Measurements from ENCODE around the gene PCBD1. TPM values are rescaled to one million over a fixed set of nuclear protein-coding genes. Genes with fewer than 3 reads are reported as not detected.

PCBD1 gene
- total RNA-seq, 1 donor: 19.9 TPM

DNA sequence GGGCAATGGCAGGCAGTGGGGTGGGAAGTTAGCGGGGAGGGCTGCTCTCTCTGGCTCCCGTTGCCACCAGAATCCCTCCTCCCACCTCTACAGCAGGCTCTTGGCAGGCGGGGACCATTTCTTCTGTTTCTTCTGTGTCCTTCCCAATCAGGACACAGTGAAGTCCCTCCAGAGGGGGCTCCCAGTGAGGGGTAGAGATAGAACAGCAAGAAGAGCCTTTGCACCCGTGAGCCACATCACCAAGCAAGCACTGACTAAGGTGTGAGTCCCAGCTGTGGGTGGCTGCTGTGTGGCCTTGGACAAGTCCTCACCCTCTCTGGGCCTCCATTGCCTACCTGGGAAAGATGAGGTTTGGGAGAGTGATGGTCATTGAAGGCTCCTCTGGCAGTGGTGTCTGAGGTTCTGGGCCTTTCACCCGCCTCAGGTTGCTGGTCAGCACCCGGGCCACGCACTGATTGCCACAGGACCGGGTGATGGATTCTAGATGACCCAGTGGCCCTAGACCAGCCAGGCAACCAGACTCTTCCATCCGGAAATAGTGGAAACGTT lies 26.0 kb upstream of the PCBD1 start:
- no peaks in the 10 kb centered on the region for H3K79me2 ChIP-seq (ENCODE audit: insufficient read depth, low read length)
- H3K4me2 ChIP-seq (ENCODE audit: insufficient read depth, low read length): no peak overlapping the region
- H4K20me1 ChIP-seq (ENCODE audit: insufficient read depth, low read length): no peaks in the 10 kb centered on the region
- H2AFZ ChIP-seq (ENCODE audit: low read length): no peak overlapping the region
- no peaks in the 10 kb centered on the region for H3K36me3 ChIP-seq (ENCODE audit: insufficient read depth, low read length)
- no peak overlapping the region for H3K4me3 ChIP-seq (ENCODE audit: insufficient read depth, low read length)
- peak; percentile 74 for DNase-seq (ENCODE audit: insufficient read length, low spot score, missing footprints)
- H3K4me1 ChIP-seq (ENCODE audit: insufficient read depth, low read length): no peaks in the 10 kb centered on the region
- H3K27me3 ChIP-seq (ENCODE audit: insufficient read depth, low read length): peaks cover 10% of the 10 kb centered on the region
- H3K9me3 ChIP-seq (ENCODE audit: low read depth, low read length): no peaks in the 10 kb centered on the region
- TF ChIP-seq CTCF (IDR thresholded peaks at IDR 0.05; ENCODE audit: extremely low read depth, low read depth, low read length): no peak
- no peak overlapping the region for H3K27ac ChIP-seq (ENCODE audit: low read depth, low read length)

DNA sequence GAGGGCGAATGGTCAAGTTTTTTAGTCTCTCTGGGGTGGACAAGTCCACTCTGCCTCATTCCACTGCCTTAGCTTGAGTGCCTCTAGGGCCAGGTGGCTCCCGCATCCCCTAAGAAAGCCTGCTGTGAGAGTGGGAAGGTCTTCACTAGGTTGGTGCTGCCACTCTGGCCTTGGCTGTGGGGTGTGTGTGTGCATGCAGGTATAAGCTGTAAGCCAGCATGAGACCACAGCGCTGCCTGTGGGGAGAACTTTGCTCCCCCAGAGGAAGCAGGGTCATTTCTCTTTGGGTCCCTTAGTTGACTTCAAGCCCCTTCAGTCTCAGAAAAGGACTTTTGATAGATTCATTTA lies 25.5 kb upstream of the PCBD1 start:
- H4K20me1 ChIP-seq (ENCODE audit: insufficient read depth, low read length): no peaks in the 10 kb centered on the region
- H2AFZ ChIP-seq (ENCODE audit: low read length): no peak overlapping the region
- H3K36me3 ChIP-seq (ENCODE audit: insufficient read depth, low read length): no peaks in the 10 kb centered on the region
- TF ChIP-seq CTCF (IDR thresholded peaks at IDR 0.05; ENCODE audit: extremely low read depth, low read depth, low read length): no peak
- no peaks in the 10 kb centered on the region for H3K4me1 ChIP-seq (ENCODE audit: insufficient read depth, low read length)
- H3K4me3 ChIP-seq (ENCODE audit: insufficient read depth, low read length): no peak overlapping the region
- DNase-seq (ENCODE audit: insufficient read length, low spot score, missing footprints): peak; percentile 55
- H3K79me2 ChIP-seq (ENCODE audit: insufficient read depth, low read length): no peaks in the 10 kb centered on the region
- H3K27me3 ChIP-seq (ENCODE audit: insufficient read depth, low read length): peaks cover 16% of the 10 kb centered on the region
- no peak overlapping the region for H3K27ac ChIP-seq (ENCODE audit: low read depth, low read length)
- no peaks in the 10 kb centered on the region for H3K9me3 ChIP-seq (ENCODE audit: low read depth, low read length)
- H3K4me2 ChIP-seq (ENCODE audit: insufficient read depth, low read length): no peak overlapping the region

DNA sequence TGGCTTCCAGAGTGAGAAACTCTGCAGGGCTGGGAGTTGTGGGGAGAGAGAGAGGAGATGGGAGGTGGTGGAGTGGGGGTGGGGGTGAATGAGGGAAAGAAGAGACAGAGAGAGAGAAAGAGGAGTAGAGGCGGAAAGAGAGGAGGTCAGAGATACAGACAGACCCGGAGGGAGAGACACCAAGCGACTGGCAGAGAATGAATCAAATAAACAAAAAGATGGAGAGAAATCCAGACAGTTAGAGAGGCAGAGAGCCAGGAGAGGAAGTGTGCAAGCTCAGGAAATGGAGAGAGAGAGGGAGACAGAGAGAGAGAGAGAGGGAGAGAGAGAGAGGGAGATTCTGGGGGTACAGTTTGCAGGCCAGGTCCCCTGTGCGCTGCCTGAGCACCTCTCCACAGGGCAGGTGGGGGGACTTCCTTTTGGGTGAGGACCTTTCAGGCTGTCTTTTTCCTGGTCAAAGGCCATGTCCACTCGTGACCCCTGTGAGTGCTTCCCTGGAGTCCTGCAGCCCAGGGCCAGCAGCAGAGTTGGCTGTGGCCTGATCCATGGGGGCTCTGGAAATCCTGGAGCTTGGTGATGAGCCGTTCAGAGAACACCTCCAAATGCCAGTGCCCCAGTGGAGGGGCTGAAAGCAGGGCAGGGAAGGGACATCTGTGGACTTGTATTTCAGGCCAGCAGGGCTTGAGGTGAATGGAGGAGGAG lies 25.0 kb upstream of the PCBD1 start:
- Histone ChIP-seq H3K4me2 (ENCODE audit: insufficient read depth, low read length) (no peak overlapping the region), H3K27ac (ENCODE audit: low read depth, low read length) (no peak overlapping the region), H3K4me3 (ENCODE audit: insufficient read depth, low read length) (no peak overlapping the region), H3K4me1 (ENCODE audit: insufficient read depth, low read length) (no peaks in the 10 kb centered on the region), H4K20me1 (ENCODE audit: insufficient read depth, low read length) (no peaks in the 10 kb centered on the region), H2AFZ (ENCODE audit: low read length) (no peak overlapping the region), H3K9me3 (ENCODE audit: low read depth, low read length) (no peaks in the 10 kb centered on the region), H3K36me3 (ENCODE audit: insufficient read depth, low read length) (no peaks in the 10 kb centered on the region), H3K79me2 (ENCODE audit: insufficient read depth, low read length) (no peaks in the 10 kb centered on the region), H3K27me3 (ENCODE audit: insufficient read depth, low read length) (peaks cover 16% of the 10 kb centered on the region)
- peak; percentile 81 for DNase-seq (ENCODE audit: insufficient read length, low spot score, missing footprints)
- no peak for TF ChIP-seq CTCF (IDR thresholded peaks at IDR 0.05; ENCODE audit: extremely low read depth, low read depth, low read length)

- H3K4me1 ChIP-seq (ENCODE audit: insufficient read depth, low read length): no peaks in the 10 kb centered on the region
- H3K27me3 ChIP-seq (ENCODE audit: insufficient read depth, low read length): peaks cover 16% of the 10 kb centered on the region
- peak; percentile 17 for DNase-seq (ENCODE audit: insufficient read length, low spot score, missing footprints)
- no peaks in the 10 kb centered on the region for H4K20me1 ChIP-seq (ENCODE audit: insufficient read depth, low read length)
- no peaks in the 10 kb centered on the region for H3K79me2 ChIP-seq (ENCODE audit: insufficient read depth, low read length)
- no peak overlapping the region for H3K27ac ChIP-seq (ENCODE audit: low read depth, low read length)
- no peak for TF ChIP-seq CTCF (IDR thresholded peaks at IDR 0.05; ENCODE audit: extremely low read depth, low read depth, low read length)
- H3K4me2 ChIP-seq (ENCODE audit: insufficient read depth, low read length): no peak overlapping the region
- H2AFZ ChIP-seq (ENCODE audit: low read length): no peak overlapping the region
- no peaks in the 10 kb centered on the region for H3K36me3 ChIP-seq (ENCODE audit: insufficient read depth, low read length)
- no peaks in the 10 kb centered on the region for H3K9me3 ChIP-seq (ENCODE audit: low read depth, low read length)
- H3K4me3 ChIP-seq (ENCODE audit: insufficient read depth, low read length): no peak overlapping the region
Measured at GRCh38 chr10:70912556-70912955, 24.2 kb upstream of the PCBD1 start.

Data from osteoblast (primary cell).